Measurements from ENCODE around the gene C1QTNF9. TPM values are rescaled to one million over a fixed set of nuclear protein-coding genes. Genes with fewer than 3 reads are reported as not detected.

The C1QTNF9 gene
- total and polyA plus RNA-seq, 9 of the 15 experiments (the other 6 are each of a cell fraction or from before 2014, with no cell fraction given): not detected

DNA sequence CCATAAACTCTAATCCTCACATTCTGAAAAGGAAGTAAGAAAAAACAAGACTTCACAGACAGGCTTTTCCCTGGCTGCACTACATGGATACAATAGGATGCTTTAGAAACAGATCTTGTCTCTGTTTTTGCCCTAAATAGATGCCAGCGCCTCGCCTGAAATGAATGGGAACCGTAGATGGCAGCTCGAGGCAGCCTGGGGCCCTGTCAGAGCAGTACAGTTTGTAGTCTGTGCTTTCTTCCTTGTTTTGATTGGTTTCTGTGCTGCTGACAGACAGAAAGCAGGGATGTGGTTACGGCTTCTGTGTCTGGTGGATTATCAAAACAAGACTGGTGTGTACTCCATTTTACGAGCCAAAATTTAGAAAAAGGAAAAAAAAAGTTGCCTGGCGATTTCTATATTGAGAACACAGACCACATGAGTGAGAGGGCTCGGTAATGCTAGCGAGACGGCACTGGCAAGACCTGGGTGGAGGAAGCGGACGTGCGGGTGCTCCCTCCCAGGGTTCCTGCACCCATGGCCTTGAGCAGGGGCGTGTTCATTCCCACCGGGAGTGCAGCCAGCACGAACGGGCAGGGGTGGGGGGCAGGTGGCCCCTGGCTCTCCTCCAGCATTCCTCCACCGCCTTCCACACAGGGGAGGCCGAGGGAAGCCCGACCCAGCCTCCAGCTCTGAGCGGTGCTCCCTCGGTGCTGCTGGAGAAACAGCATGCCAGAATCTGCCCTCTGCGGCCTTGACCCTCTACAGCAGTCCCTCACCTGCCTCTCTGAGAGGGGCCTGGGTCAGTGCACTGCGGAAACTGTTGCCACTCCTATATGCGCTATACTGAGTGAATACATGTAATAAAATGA lies 37.6 kb upstream of the C1QTNF9 start:
- H3K27me3 ChIP-seq (ENCODE audit: control insufficient read depth in 2 of 2, insufficient read depth in 2 of 2, low read length in 2 of 2): peaks cover 2 to 7% of the 10 kb centered on the region in 2 experiments; a peak in 4 of 5 replicates
- H3K79me2 ChIP-seq (ENCODE audit: control insufficient read depth, insufficient read depth, low read length): no peaks in the 10 kb centered on the region
- H3K9me1 ChIP-seq (ENCODE audit: control insufficient read depth, insufficient read depth, low read length): no peaks in the 10 kb centered on the region
- H3K9me3 ChIP-seq (replicated peaks; ENCODE audit: control insufficient read depth, insufficient read depth, low read depth, low read length): no peaks in the 10 kb centered on the region
- no peaks in the 10 kb centered on the region for H3K4me1 ChIP-seq (replicated peaks in 1 of 2; ENCODE audit: control insufficient read depth in 2 of 2, insufficient read depth in 2 of 2, low read length in 2 of 2)
- WGBS (ENCODE audit: insufficient coverage, low coverage, missing lambda C conversion rate): 3% methylated on average over 16 of the region's 25 CpGs
- DNase-seq (ENCODE audit: extremely low read depth in 1 of 4, low spot score in 3 of 4) (no peak), FAIRE-seq (no peak), ATAC-seq (no peak)
- no TSS peak for BruUV-seq (replicated peaks)
- in situ Hi-C loops (cut with MboI) (no loop called here), intact Hi-C loops (cut with micrococcal nuclease) (no loop called here)
- TF ChIP-seq, protein P1, sequence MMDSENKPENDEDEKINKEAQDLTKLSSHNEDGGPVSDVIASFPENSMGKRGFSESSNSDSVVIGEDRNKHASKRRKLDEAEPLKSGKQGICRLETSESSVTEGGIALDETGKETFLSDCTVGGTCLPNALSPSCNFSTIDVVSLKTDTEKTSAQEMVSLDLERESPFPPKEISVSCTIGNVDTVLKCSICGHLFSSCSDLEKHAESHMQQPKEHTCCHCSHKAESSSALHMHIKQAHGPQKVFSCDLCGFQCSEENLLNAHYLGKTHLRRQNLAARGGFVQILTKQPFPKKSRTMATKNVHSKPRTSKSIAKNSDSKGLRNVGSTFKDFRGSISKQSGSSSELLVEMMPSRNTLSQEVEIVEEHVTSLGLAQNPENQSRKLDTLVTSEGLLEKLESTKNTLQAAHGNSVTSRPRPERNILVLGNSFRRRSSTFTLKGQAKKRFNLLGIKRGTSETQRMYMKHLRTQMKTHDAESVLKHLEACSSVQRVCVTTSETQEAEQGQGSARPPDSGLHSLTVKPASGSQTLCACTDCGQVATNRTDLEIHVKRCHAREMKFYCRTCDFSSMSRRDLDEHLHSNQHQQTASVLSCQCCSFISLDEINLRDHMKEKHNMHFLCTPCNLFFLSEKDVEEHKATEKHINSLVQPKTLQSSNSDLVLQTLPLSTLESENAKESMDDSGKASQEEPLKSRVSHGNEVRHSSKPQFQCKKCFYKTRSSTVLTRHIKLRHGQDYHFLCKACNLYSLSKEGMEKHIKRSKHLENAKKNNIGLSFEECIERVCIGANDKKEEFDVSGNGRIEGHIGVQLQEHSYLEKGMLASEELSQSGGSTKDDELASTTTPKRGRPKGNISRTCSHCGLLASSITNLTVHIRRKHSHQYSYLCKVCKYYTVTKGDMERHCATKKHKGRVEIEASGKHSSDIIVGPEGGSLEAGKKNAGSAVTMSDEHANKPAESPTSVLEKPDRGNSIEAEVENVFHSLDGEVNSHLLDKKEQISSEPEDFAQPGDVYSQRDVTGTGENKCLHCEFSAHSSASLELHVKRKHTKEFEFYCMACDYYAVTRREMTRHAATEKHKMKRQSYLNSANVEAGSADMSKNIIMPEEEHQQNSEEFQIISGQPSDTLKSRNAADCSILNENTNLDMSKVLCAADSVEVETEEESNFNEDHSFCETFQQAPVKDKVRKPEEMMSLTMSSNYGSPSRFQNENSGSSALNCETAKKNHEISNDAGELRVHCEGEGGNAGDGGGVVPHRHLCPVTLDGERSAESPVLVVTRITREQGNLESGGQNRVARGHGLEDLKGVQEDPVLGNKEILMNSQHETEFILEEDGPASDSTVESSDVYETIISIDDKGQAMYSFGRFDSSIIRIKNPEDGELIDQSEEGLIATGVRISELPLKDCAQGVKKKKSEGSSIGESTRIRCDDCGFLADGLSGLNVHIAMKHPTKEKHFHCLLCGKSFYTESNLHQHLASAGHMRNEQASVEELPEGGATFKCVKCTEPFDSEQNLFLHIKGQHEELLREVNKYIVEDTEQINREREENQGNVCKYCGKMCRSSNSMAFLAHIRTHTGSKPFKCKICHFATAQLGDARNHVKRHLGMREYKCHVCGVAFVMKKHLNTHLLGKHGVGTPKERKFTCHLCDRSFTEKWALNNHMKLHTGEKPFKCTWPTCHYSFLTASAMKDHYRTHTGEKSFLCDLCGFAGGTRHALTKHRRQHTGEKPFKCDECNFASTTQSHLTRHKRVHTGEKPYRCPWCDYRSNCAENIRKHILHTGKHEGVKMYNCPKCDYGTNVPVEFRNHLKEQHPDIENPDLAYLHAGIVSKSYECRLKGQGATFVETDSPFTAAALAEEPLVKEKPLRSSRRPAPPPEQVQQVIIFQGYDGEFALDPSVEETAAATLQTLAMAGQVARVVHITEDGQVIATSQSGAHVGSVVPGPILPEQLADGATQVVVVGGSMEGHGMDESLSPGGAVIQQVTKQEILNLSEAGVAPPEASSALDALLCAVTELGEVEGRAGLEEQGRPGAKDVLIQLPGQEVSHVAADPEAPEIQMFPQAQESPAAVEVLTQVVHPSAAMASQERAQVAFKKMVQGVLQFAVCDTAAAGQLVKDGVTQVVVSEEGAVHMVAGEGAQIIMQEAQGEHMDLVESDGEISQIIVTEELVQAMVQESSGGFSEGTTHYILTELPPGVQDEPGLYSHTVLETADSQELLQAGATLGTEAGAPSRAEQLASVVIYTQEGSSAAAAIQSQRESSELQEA (IDR thresholded peaks at IDR 0.05; ENCODE audit: low read depth): no peak
- TF ChIP-seq BCL6 (CRISPR knock-in tag; IDR thresholded peaks at IDR 0.05) (no peak), XRCC4 (IDR thresholded peaks at IDR 0.05; ENCODE audit: extremely low read depth, insufficient read depth, insufficient read length) (no peak), CHD2 (IDR thresholded peaks at IDR 0.05; ENCODE audit: low read depth, low read length) (no peak), MED1 (CRISPR knock-in tag; IDR thresholded peaks at IDR 0.05; ENCODE audit: borderline replicate concordance) (no peak), ZNF77 (CRISPR knock-in tag; IDR thresholded peaks at IDR 0.05) (no peak), ARID1B (IDR thresholded peaks at IDR 0.05) (no peak), RBM14 (IDR thresholded peaks at IDR 0.05; ENCODE audit: borderline replicate concordance, insufficient read depth, low read depth, low read length) (no peak), RB1 (IDR thresholded peaks at IDR 0.05; ENCODE audit: low read depth) (no peak), BDP1 (IDR thresholded peaks at IDR 0.05; ENCODE audit: insufficient read depth, insufficient read length) (no peak), KLF13 (tag; IDR thresholded peaks at IDR 0.05; ENCODE audit: borderline replicate concordance, low read depth) (no peak)
- TF ChIP-seq, protein P2, sequence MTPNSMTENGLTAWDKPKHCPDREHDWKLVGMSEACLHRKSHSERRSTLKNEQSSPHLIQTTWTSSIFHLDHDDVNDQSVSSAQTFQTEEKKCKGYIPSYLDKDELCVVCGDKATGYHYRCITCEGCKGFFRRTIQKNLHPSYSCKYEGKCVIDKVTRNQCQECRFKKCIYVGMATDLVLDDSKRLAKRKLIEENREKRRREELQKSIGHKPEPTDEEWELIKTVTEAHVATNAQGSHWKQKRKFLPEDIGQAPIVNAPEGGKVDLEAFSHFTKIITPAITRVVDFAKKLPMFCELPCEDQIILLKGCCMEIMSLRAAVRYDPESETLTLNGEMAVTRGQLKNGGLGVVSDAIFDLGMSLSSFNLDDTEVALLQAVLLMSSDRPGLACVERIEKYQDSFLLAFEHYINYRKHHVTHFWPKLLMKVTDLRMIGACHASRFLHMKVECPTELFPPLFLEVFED (CRISPR knock-in tag; conservative IDR thresholded peaks at IDR 0.05): no peak
- no peak overlapping the region for H2AFZ ChIP-seq (ENCODE audit: low read depth, low read length)
- no peaks in the 10 kb centered on the region for H4K20me1 ChIP-seq (replicated peaks; ENCODE audit: control insufficient read depth, insufficient read depth, low read length)
- H3K36me3 ChIP-seq (ENCODE audit: control insufficient read depth, insufficient read depth, low read length): no peaks in the 10 kb centered on the region
- no peak overlapping the region for H3K9ac ChIP-seq (ENCODE audit: insufficient read depth in 1 of 2, low read depth in 2 of 2, low read length in 2 of 2)
- ChIA-PET POLR2A (interaction anchor here (0.8 kb wide), 1 partner anchor 10 kb away, joined by 3 read pairs; no protein-coding TSS in a partner anchor), CTCF (ENCODE audit: low intra/inter-chr PET ratio) (no interaction called here)
- no peak overlapping the region for H3K27ac ChIP-seq (ENCODE audit: extremely low read depth, low read depth, low read length)
- no peak overlapping the region for H3K4me3 ChIP-seq
- no peak overlapping the region for H3K4me2 ChIP-seq (ENCODE audit: insufficient read depth, low read length)
